H1 (cell line): ENCODE data around the gene ITGAE.

Source experiments
- CEBPB ChIP-seq: IDR thresholded peaks from 2 replicates; pipeline ENCODE4 v1.6.1; 2012; ENCODE audit warnings: low read depth, low read length
- CTCF ChIP-seq, 3 experiments: IDR thresholded peaks; 1 replicate in 2 of 3; 2 replicates in 1 of 3; pipeline versions ENCODE4 v1.5.1 to v1.6.1; 2011; ENCODE audit warnings: low read length in 3 of 3, mild to moderate bottlenecking in 3 of 3, inconsistent platforms in 2 of 3, low read depth in 1 of 3, moderate library complexity in 1 of 3; ENCODE audit not compliant: insufficient read depth in 1 of 3; ENCODE audit errors: control extremely low read depth in 1 of 3
- MAX ChIP-seq: IDR thresholded peaks from 2 replicates; pipeline ENCODE4 v1.6.1; 2012; ENCODE audit warnings: inconsistent platforms
- POLR2A ChIP-seq, 2 experiments: IDR thresholded peaks; 1 replicate in 1 of 2; 2 replicates in 1 of 2; pipeline ENCODE4 v1.6.1; 2011; ENCODE audit warnings: low read depth in 2 of 2, low read length in 2 of 2, mild to moderate bottlenecking in 2 of 2; ENCODE audit errors: control extremely low read depth in 1 of 2
- SUZ12 ChIP-seq: fragments of 200-600 bp; sonication (generic); IDR thresholded peaks from 2 replicates; pipeline ENCODE4 v1.6.1; 2012; ENCODE audit warnings: mild to moderate bottlenecking, inconsistent platforms, low read length, moderate library complexity, mixed read lengths

GRCh38 chr17:3750926-3751325 is 50.1 kb downstream of the ITGAE start:
- TF ChIP-seq CTCF (IDR thresholded peaks at IDR 0.05; ENCODE audit: control extremely low read depth in 1 of 3, insufficient read depth in 1 of 3, low read depth in 1 of 3, low read length in 3 of 3), result no peak
- TF ChIP-seq SUZ12, result no peak
- no peak for TF ChIP-seq CEBPB
- TF ChIP-seq POLR2A (IDR thresholded peaks at IDR 0.05; ENCODE audit: control extremely low read depth in 1 of 2, low read depth in 2 of 2, low read length in 2 of 2), result no peak
- TF ChIP-seq MAX, result no peak
